Right lobe of liver (tissue), 4 donors: Measurements from ENCODE around the gene PLAGL2.

Experiments used
- POLR2A ChIP-seq: fragments of 450-650 bp; IDR thresholded peaks from one replicate; pipeline ENCODE4 v1.6.1; 2017; ENCODE audit warnings: antibody characterized with exemption, mild to moderate bottlenecking
- TF ChIP-seq, protein P1 (sequence below), 4 donors: fragments of 200-600 bp in 3 of 4; fragments of 450-650 bp in 1 of 4; IDR thresholded peaks; one replicate each; pipeline versions ENCODE4 v1.5.1 to v1.8.0; 2016 to 2022; ENCODE audit warnings: antibody characterized with exemption in 4 of 4, mild to moderate bottlenecking in 2 of 4
- donor health status: DM: no; HTN: no; CAD: no.
- donor health status: DM: no; HTN: no; CAD: no.
- donor health status: DM: no; HTN: yes; CAD: no.

DNA sequence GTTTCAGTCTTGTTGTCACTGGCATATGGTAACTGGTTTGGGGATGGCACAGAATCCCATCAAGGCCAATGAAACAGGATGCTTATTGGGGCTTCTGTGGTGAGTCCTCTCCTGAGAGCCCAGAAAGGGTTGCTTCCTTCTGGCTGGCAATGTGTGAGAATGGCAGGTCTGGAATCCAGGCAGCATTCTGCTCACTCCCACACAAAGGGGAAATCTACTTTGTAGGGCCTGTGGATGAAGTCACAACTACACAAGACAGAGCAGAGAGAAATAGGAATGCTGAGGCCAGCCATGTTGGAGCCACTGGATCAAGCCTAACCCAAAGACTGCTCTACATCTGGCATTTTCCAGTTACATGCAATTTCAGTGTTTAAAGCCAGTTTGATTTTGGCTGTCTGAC lies 15.7 kb downstream of the PLAGL2 start:
- TF ChIP-seq, protein P1, sequence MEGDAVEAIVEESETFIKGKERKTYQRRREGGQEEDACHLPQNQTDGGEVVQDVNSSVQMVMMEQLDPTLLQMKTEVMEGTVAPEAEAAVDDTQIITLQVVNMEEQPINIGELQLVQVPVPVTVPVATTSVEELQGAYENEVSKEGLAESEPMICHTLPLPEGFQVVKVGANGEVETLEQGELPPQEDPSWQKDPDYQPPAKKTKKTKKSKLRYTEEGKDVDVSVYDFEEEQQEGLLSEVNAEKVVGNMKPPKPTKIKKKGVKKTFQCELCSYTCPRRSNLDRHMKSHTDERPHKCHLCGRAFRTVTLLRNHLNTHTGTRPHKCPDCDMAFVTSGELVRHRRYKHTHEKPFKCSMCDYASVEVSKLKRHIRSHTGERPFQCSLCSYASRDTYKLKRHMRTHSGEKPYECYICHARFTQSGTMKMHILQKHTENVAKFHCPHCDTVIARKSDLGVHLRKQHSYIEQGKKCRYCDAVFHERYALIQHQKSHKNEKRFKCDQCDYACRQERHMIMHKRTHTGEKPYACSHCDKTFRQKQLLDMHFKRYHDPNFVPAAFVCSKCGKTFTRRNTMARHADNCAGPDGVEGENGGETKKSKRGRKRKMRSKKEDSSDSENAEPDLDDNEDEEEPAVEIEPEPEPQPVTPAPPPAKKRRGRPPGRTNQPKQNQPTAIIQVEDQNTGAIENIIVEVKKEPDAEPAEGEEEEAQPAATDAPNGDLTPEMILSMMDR (IDR thresholded peaks at IDR 0.05): no peak
- TF ChIP-seq POLR2A: no peak
